HepG2 (cell line): ENCODE results near the gene GOLPH3. TPM values are rescaled to one million over a fixed set of nuclear protein-coding genes. Genes with fewer than 3 reads are reported as not detected.
A peak's percentile ranks its signal among the peaks of the same experiment; 100 is the strongest.

Experiments
- ARNTL ChIP-seq: sonication (generic); formaldehyde crosslinking; IDR thresholded peaks from 2 replicates; pipeline ENCODE4 v1.4.0; 2020; ENCODE audit warnings: mild to moderate bottlenecking, missing genetic modification reagents
- ATAD3A ChIP-seq: sonication (generic); formaldehyde crosslinking; IDR thresholded peaks from 2 replicates; pipeline ENCODE4 v1.4.0; 2020; ENCODE audit warnings: missing genetic modification reagents
- ATF7-NPFF ChIP-seq: sonication (generic); formaldehyde crosslinking; IDR thresholded peaks from 2 replicates; pipeline ENCODE4 v1.8.1; 2023; ENCODE audit warnings: mild to moderate bottlenecking, low read depth, missing genetic modification reagents, moderate library complexity
- RBAK ChIP-seq: sonication (generic); formaldehyde crosslinking; IDR thresholded peaks from 2 replicates; pipeline ENCODE4 v1.5.1; 2020; ENCODE audit warnings: mild to moderate bottlenecking, missing genetic modification reagents
- RXRA ChIP-seq: sonication (generic); formaldehyde crosslinking; IDR thresholded peaks from 2 replicates; pipeline ENCODE4 v1.5.1; 2020; ENCODE audit warnings: missing genetic modification reagents
- RXRB ChIP-seq: IDR thresholded peaks from 2 replicates; pipeline ENCODE4 v1.6.1; 2016; ENCODE audit warnings: borderline replicate concordance, missing genetic modification reagents, missing compliant biosample characterization
- SIN3B ChIP-seq: fragments of 150-350 bp; IDR thresholded peaks from 2 replicates; pipeline ENCODE4 v1.6.1; 2014; ENCODE audit warnings: low read length
- SRSF9 ChIP-seq: fragments of 200-400 bp; formaldehyde crosslinking; IDR thresholded peaks from 2 replicates; pipeline ENCODE4 v1.6.1; 2018; ENCODE audit warnings: borderline replicate concordance, mild to moderate bottlenecking, low read depth, low read length; ENCODE audit not compliant: insufficient read depth, poor library complexity, severe bottlenecking
- THAP11 ChIP-seq: IDR thresholded peaks from 2 replicates; pipeline ENCODE4 v1.6.1; 2016; ENCODE audit warnings: missing biosample characterization, missing genetic modification reagents
- ZBTB7A ChIP-seq: sonication (generic); formaldehyde crosslinking; IDR thresholded peaks from 2 replicates; pipeline ENCODE4 v1.8.0; 2022; ENCODE audit warnings: mild to moderate bottlenecking, missing genetic modification reagents
- ZFP90 ChIP-seq: sonication (generic); formaldehyde crosslinking; IDR thresholded peaks from 2 replicates; pipeline ENCODE4 v1.8.0; 2022; ENCODE audit warnings: missing genetic modification reagents, mild to moderate bottlenecking, inconsistent platforms, borderline replicate concordance
- ZMYM2 ChIP-seq: sonication (generic); formaldehyde crosslinking; IDR thresholded peaks from 2 replicates; pipeline ENCODE4 v1.8.0; 2022; ENCODE audit warnings: mild to moderate bottlenecking, missing genetic modification reagents
- ZNF280D ChIP-seq: sonication (generic); formaldehyde crosslinking; IDR thresholded peaks from 2 replicates; pipeline ENCODE4 v1.5.1; 2020; ENCODE audit warnings: mild to moderate bottlenecking, missing genetic modification reagents
- ZNF317 ChIP-seq: sonication (generic); formaldehyde crosslinking; IDR thresholded peaks from 2 replicates; pipeline ENCODE4 v1.5.0; 2020; ENCODE audit warnings: mild to moderate bottlenecking, missing genetic modification reagents
- ZNF362 ChIP-seq: sonication (generic); formaldehyde crosslinking; IDR thresholded peaks from 2 replicates; pipeline ENCODE4 v1.4.0; 2020; ENCODE audit warnings: missing genetic modification reagents, mild to moderate bottlenecking, borderline replicate concordance
- ZNF407 ChIP-seq: sonication (generic); formaldehyde crosslinking; IDR thresholded peaks from one replicate; pipeline ENCODE4 v1.5.1; 2020; ENCODE audit warnings: mild to moderate bottlenecking, missing genetic modification reagents; ENCODE audit errors: not compliant biosample characterization
- polyA plus RNA-seq, 8 experiments: library from polyadenylated mRNA; depleted of rRNA in 3 of 8; stranded (reverse) in 7 of 8; unstranded in 1 of 8; fragments of >200 nt; fragmentation: Illumina TruSeq in 4 of 8; extraction: Trizol in 4 of 8; gene quantifications; 2 replicates each; pipeline versions ENCODE4 v1.2.1 to v1.2.3, GENCODE V29; 2011 to 2016; ENCODE audit warnings: low read depth in 4 of 8, missing spikeins in 1 of 8, mixed read lengths in 1 of 8; ENCODE audit not compliant: insufficient read depth in 1 of 8
- total RNA-seq, 5 experiments: library from RNA; depleted of rRNA; stranded (reverse); fragments of >200 nt; fragmentation: Illumina TruSeq; extraction: Trizol; gene quantifications; 2 replicates each; pipeline ENCODE4 v1.2.3, GENCODE V29; 2016; ENCODE audit warnings: low read depth in 1 of 5

GOLPH3 gene
- total and polyA plus RNA-seq, 2 of the 13 experiments (the other 11 are each of a cell fraction or from before 2014, with no cell fraction given), result 59.5 to 84.5 TPM

GRCh38 chr5:32174011-32174870, at the start of gene GOLPH3 (continued):
- peak; percentile 60 for TF ChIP-seq ZNF407
- no peak; the same call in 1 of the 2 replicates for TF ChIP-seq SIN3B
- peak; percentile 95 for TF ChIP-seq ZBTB7A (CRISPR knock-in tag)
- TF ChIP-seq ATF7-NPFF (CRISPR knock-in tag), result peak; percentile 77
- peak; percentile 72 for TF ChIP-seq ZMYM2 (CRISPR knock-in tag)
- TF ChIP-seq ARNTL, result no peak
- peak; percentile 85 for TF ChIP-seq ZNF317 (CRISPR knock-in tag)
- peak; percentile 85; the same call in 1 of the 2 replicates for TF ChIP-seq ZFP90
- peak; percentile 61; the same call in 1 of the 2 replicates for TF ChIP-seq ZNF362 (CRISPR knock-in tag)
- no peak for TF ChIP-seq ATAD3A (CRISPR knock-in tag)
- no peak for TF ChIP-seq RXRB (CRISPR knock-in tag)
- TF ChIP-seq RBAK (CRISPR knock-in tag), result no peak
- TF ChIP-seq THAP11 (CRISPR knock-in tag), result peak; percentile 84
- peak; percentile 75; the same call in 1 of the 2 replicates for TF ChIP-seq ZNF280D (CRISPR knock-in tag)
- TF ChIP-seq SRSF9, result no peak
- peak; percentile 67 for TF ChIP-seq RXRA (CRISPR knock-in tag)
